ENCODE measurements around the gene BANP.

DNA sequence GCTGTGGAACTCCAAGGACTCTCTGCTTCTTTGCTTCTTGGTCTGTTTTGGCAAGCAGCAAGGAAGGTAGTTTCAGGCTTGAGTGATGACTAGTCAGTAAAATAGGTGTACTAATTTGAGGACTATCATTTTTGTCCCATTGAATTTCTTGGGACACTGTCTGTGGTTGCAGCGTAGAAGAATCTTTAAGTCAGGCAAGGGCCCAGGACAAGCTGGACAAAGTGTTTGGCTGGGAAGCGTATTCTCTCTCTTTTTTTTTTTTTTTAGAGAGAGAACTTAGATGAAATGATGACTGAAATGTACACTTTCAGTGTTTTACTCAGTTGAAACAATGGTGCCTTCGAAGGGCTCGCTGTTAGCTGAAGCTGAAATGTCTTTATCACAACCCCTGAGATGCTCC lies 105.0 kb downstream of the BANP start:
- TF ChIP-seq, protein P1, sequence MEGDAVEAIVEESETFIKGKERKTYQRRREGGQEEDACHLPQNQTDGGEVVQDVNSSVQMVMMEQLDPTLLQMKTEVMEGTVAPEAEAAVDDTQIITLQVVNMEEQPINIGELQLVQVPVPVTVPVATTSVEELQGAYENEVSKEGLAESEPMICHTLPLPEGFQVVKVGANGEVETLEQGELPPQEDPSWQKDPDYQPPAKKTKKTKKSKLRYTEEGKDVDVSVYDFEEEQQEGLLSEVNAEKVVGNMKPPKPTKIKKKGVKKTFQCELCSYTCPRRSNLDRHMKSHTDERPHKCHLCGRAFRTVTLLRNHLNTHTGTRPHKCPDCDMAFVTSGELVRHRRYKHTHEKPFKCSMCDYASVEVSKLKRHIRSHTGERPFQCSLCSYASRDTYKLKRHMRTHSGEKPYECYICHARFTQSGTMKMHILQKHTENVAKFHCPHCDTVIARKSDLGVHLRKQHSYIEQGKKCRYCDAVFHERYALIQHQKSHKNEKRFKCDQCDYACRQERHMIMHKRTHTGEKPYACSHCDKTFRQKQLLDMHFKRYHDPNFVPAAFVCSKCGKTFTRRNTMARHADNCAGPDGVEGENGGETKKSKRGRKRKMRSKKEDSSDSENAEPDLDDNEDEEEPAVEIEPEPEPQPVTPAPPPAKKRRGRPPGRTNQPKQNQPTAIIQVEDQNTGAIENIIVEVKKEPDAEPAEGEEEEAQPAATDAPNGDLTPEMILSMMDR (IDR thresholded peaks at IDR 0.05) = no peak
- TF ChIP-seq POLR2A (IDR thresholded peaks at IDR 0.05) = no peak
